OCI-LY7 (cell line): ENCODE data around the gene PLA2G15. TPM values are rescaled to one million over a fixed set of nuclear protein-coding genes. Genes with fewer than 3 reads are reported as not detected.
A peak's percentile ranks its signal among the peaks of the same experiment; 100 is the strongest.

ENCODE experiments used
- BruUV-seq: library from RNA; stranded (reverse); fragments of 400-500 nt; replicated peaks from 2 replicates; lab custom pipeline; 2021; lab: Mats Ljungman, UMichigan
- CTCF ChIA-PET: fragments of 300-600 bp; sonication (Branson Sonifier 250); formaldehyde crosslinking; loops from one replicate; lab custom pipeline; 2022; ENCODE audit warnings: antibody characterized with exemption; ENCODE audit not compliant: unreplicated experiment; lab: Charles Lee
- POLR2A ChIA-PET: fragments of 300-600 bp; sonication (Branson Sonifier 250); formaldehyde crosslinking; loops from one replicate; lab custom pipeline; 2022; ENCODE audit warnings: antibody characterized with exemption; lab: Charles Lee
- DNase-seq: peaks from one replicate; pipeline ENCODE4 v3.0.0-alpha.2; 2015; ENCODE audit warnings: low spot score
- H2AFZ ChIP-seq: fragments of 200-600 bp; sonication (generic), shearing (Covaris generic); 2 replicates; pipeline ENCODE4 v1.6.1; 2014; ENCODE audit warnings: mild to moderate bottlenecking, antibody characterized with exemption, low read length, moderate library complexity
- H3K27ac ChIP-seq: fragments of 200-600 bp; sonication (generic); 2 replicates; pipeline ENCODE4 v1.5.1; 2014; ENCODE audit warnings: mixed run types, low read depth, mild to moderate bottlenecking, moderate library complexity, low read length, inconsistent platforms; ENCODE audit not compliant: poor library complexity, severe bottlenecking
- H3K36me3 ChIP-seq: fragments of 200-600 bp; sonication (generic); 2 replicates; pipeline ENCODE4 v1.6.1; 2014; ENCODE audit warnings: mild to moderate bottlenecking, antibody characterized with exemption, low read length, moderate library complexity, mixed read lengths; ENCODE audit not compliant: insufficient read depth
- H3K4me1 ChIP-seq: fragments of 200-600 bp; sonication (generic); 2 replicates; pipeline ENCODE4 v1.5.1; 2014; ENCODE audit warnings: mild to moderate bottlenecking, low read length; ENCODE audit not compliant: insufficient read depth, poor library complexity, severe bottlenecking
- H3K4me2 ChIP-seq: fragments of 200-600 bp; sonication (generic); 2 replicates; pipeline ENCODE4 v1.6.1; 2014; ENCODE audit warnings: mild to moderate bottlenecking, low read length
- H3K4me3 ChIP-seq: fragments of 200-600 bp; sonication (generic); 2 replicates; pipeline ENCODE4 v1.5.1; 2014; ENCODE audit warnings: mild to moderate bottlenecking, low read depth, low read length; ENCODE audit not compliant: poor library complexity, severe bottlenecking
- H3K79me2 ChIP-seq: fragments of 200-600 bp; sonication (generic); 2 replicates; pipeline ENCODE4 v1.6.1; 2016; ENCODE audit warnings: low read depth, mild to moderate bottlenecking, low read length, moderate library complexity, mixed read lengths; ENCODE audit not compliant: insufficient read depth
- H3K9me2 ChIP-seq: fragments of 200-600 bp; sonication (generic); 2 replicates; pipeline ENCODE4 v1.6.1; 2016; ENCODE audit warnings: mild to moderate bottlenecking, low read length, mixed read lengths; ENCODE audit not compliant: insufficient read depth
- H3K9me3 ChIP-seq: fragments of 200-600 bp; sonication (generic); 2 replicates; pipeline ENCODE4 v1.6.1; 2014; ENCODE audit warnings: mild to moderate bottlenecking, mixed run types, low read length, mixed read lengths
- H4K20me1 ChIP-seq: fragments of 200-600 bp; sonication (generic); 2 replicates; pipeline ENCODE4 v1.6.1; 2014; ENCODE audit warnings: mild to moderate bottlenecking, antibody characterized with exemption, low read length, moderate library complexity, mixed read lengths; ENCODE audit not compliant: insufficient read depth
- CTCF ChIP-seq: fragments of 200-600 bp; sonication (generic); conservative IDR thresholded peaks from 2 replicates; pipeline ENCODE4 v1.5.1; 2014; ENCODE audit warnings: mild to moderate bottlenecking, antibody characterized with exemption, low read length, moderate library complexity, mixed read lengths
- EZH2phosphoT487 ChIP-seq: fragments of 200-600 bp; sonication (generic); IDR thresholded peaks from 2 replicates; pipeline ENCODE4 v1.6.1; 2018; ENCODE audit warnings: low read depth, borderline replicate concordance, mild to moderate bottlenecking, mixed run types, antibody characterized with exemption, low read length, moderate library complexity, mixed read lengths
- intact Hi-C: fragments of 100-400 bp; cut with micrococcal nuclease; formaldehyde crosslinking; loops from one replicate; pipeline ENCODE4 v1.10.0; 2022; ENCODE audit not compliant: unreplicated experiment
- total RNA-seq, 2 experiments: library from RNA; depleted of rRNA in 1 of 2; stranded (reverse); fragments of >200 nt in 1 of 2; shearing (Covaris generic) in 1 of 2; gene quantifications; 2 replicates each; pipeline ENCODE4 v1.2.3, GENCODE V29; 2014 to 2022

PLA2G15 gene
- total RNA-seq, 2 experiments from 2014 or later, result 27.5 to 46.2 TPM

GRCh38 chr16:68200088-68200783 lies 44.9 kb upstream of the PLA2G15 start:
- ChIA-PET POLR2A (interaction anchor here (0.6 to 0.8 kb wide), 2 partner anchors 24 to 25 kb away, joined by 3 to 4 read pairs; no protein-coding TSS in a partner anchor), CTCF (no interaction called here)
- H3K27ac ChIP-seq, result no peak overlapping the region
- no peak overlapping the region for H3K4me3 ChIP-seq
- no peaks in the 10 kb centered on the region for H3K79me2 ChIP-seq
- H3K9me2 ChIP-seq, result no peaks in the 10 kb centered on the region
- DNase-seq, result no peak
- no peak overlapping the region for H2AFZ ChIP-seq
- intact Hi-C loops, result no loop called here
- no peaks in the 10 kb centered on the region for H3K9me3 ChIP-seq
- TF ChIP-seq CTCF, result no peak
- TF ChIP-seq EZH2phosphoT487, result no peak
- H3K36me3 ChIP-seq, result peaks cover 10% of the 10 kb centered on the region; the same call in 1 of the 2 replicates
- no TSS peak for BruUV-seq
- H3K4me2 ChIP-seq, result no peak overlapping the region
- H4K20me1 ChIP-seq, result no peaks in the 10 kb centered on the region
- H3K4me1 ChIP-seq, result no peaks in the 10 kb centered on the region

DNA sequence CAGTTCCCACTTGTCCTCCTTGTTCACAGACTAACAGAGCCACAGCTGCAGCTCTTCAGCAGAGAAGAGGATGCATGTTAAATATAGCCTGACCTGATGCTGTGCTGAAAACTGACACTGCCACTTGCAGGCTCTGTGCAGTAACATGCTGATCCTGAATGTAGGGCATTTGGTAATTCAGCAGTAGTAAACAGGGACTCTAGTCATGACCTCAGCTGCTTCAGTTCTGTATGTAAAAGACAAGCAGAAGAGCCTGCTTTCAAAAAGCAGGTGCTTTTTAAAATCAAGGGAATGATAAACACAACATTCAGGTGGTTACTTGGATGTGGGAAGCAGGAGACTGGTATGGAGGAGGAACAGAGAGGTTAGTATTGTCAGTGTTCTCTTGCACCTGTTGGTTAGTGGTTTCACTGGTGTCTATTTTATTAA lies 43.1 kb upstream of the PLA2G15 start:
- Histone ChIP-seq H3K36me3 (peaks cover 8% of the 10 kb centered on the region; the same call in 1 of the 2 replicates), H3K79me2 (peaks cover 4% of the 10 kb centered on the region; the same call in 1 of the 2 replicates), H3K4me1 (no peaks in the 10 kb centered on the region), H3K9me3 (no peaks in the 10 kb centered on the region), H3K9me2 (no peaks in the 10 kb centered on the region), H4K20me1 (no peaks in the 10 kb centered on the region), H3K4me3 (no peak overlapping the region), H3K4me2 (no peak overlapping the region), H3K27ac (no peak overlapping the region), H2AFZ (no peak overlapping the region)
- intact Hi-C loops, result no loop called here
- CTCF ChIA-PET, result interaction anchor here (0.6 kb wide), 1 partner anchor 1273 kb away, joined by 3 read pairs; no protein-coding TSS in a partner anchor
- POLR2A ChIA-PET, result no interaction called here
- peak; percentile 34 for DNase-seq
- no TSS peak for BruUV-seq
- TF ChIP-seq CTCF, result no peak
- TF ChIP-seq EZH2phosphoT487, result no peak

DNA sequence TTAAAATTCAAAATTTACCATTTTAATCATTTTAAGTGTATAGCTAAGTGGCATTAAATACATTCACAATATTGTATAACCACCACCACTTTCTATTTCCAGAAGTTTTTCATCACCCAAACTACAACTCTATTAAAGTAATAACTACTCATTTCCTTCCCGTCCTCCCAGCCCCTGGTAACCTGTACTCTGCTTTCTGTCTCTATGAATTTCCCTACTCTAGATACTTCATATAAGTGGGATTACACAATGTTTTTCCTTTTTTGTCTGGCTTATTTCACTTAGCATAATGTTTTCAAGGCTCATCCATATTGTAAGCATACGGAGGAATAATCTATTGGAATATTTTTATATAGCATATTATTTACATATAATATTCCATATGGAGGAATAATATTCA lies 38.9 kb upstream of the PLA2G15 start:
- Histone ChIP-seq H3K9me3 (no peaks in the 10 kb centered on the region), H2AFZ (no peak overlapping the region), H3K27ac (no peak overlapping the region), H3K4me2 (no peak overlapping the region), H3K4me1 (no peaks in the 10 kb centered on the region), H3K36me3 (peaks cover 16% of the 10 kb centered on the region), H3K9me2 (no peaks in the 10 kb centered on the region), H3K79me2 (peaks cover 4% of the 10 kb centered on the region; the same call in 1 of the 2 replicates), H3K4me3 (no peak overlapping the region), H4K20me1 (no peaks in the 10 kb centered on the region)
- ChIA-PET CTCF (no interaction called here), POLR2A (interaction anchor here (0.5 to 1.0 kb wide), 5 partner anchors 9 to 86 kb away, joined by 3 to 8 read pairs (median 4); no protein-coding TSS in a partner anchor)
- no peak for DNase-seq
- intact Hi-C loops, result no loop called here
- BruUV-seq, result no TSS peak
- no peak for TF ChIP-seq CTCF
- TF ChIP-seq EZH2phosphoT487, result no peak
